ENCODE results near the gene VPS52. TPM values are rescaled to one million over a fixed set of nuclear protein-coding genes. Genes with fewer than 3 reads are reported as not detected.
"Not testable (repeated sequence)": the region's sequence is repeated elsewhere in the genome, so short reads cannot be mapped to it uniquely, and the experiment has no call there.

Gene VPS52
- total and polyA plus RNA-seq, 2 donors (not counting 1 experiment from before 2014, with no cell fraction given) = 100 to 144 TPM

DNA sequence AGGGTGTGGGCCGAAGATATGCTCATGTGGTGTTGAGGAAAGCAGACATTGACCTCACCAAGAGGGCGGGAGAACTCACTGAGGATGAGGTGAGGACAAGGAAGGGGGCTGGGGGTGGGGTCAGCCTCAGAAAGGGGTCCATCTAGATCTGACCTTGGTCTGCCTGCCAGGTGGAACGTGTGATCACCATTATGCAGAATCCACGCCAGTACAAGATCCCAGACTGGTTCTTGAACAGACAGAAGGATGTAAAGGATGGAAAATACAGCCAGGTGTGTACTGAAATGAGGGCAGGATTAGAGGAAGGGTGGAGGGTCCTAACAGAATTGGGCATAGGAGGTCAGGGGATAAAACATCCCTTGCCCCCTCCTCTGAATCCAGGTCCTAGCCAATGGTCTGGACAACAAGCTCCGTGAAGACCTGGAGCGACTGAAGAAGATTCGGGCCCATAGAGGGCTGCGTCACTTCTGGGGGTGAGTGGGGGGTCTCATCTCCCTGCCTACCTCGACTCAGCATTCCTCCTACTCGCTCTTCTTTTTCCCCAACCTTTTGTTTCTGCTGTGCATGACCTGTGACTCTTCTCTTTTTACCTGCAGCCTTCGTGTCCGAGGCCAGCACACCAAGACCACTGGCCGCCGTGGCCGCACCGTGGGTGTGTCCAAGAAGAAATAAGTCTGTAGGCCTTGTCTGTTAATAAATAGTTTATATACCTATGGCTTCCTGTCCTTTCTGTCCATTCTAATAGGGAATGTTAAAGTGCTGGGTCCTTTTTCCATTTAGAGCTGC, 4.3 kb upstream of the VPS52 start:
- intact Hi-C loops (cut with micrococcal nuclease); H2AFZ ChIP-seq (ENCODE audit: insufficient read depth, low read depth, low read length, poor library complexity, severe bottlenecking); DNase-seq; H3K27me3 ChIP-seq (replicated peaks in 1 of 4; ENCODE audit: control extremely low read depth in 1 of 4, control insufficient read depth in 3 of 4, insufficient read depth in 4 of 4, low read length in 3 of 4); H3K9me3 Mint-ChIP-seq (ENCODE audit: insufficient read depth); ATAC-seq (ENCODE audit: low read depth); H3K9me3 ChIP-seq (ENCODE audit: control extremely low read depth in 1 of 3, control insufficient read depth in 2 of 3, insufficient read depth in 1 of 3, low read length in 2 of 3); H3K27me3 Mint-ChIP-seq: not testable (repeated sequence)
- ChIA-PET CTCF (interaction anchor here (0.6 to 3.9 kb wide), 10 partner anchors 11 to 811 kb away, joined by 3 to 41 read pairs (median 10); partner anchors contain the start of genes PFDN6, RGL2, TAPBP and WDR46), POLR2A (interaction anchor here (0.6 to 5.1 kb wide), 5 partner anchors 13 to 115 kb away, joined by 4 to 39 read pairs (median 8); partner anchors contain the start of genes KIFC1, PFDN6 and WDR46)
- Histone ChIP-seq H3K27ac (ENCODE audit: low read length in 2 of 2) (peak overlapping the region; percentile 80 to 87), H4K20me1 (ENCODE audit: control insufficient read depth, insufficient read depth, low read length, poor library complexity, severe bottlenecking) (peaks cover 47% of the 10 kb centered on the region), H3K79me2 (ENCODE audit: control insufficient read depth, insufficient read depth, low read length) (peaks cover 39% of the 10 kb centered on the region), H3K36me3 (replicated peaks in 1 of 2; ENCODE audit: control extremely low read depth in 1 of 2, control insufficient read depth in 1 of 2, extremely low read depth in 1 of 2, insufficient read depth in 2 of 2, low read length in 1 of 2) (peaks cover 5 to 53% of the 10 kb centered on the region in 2 experiments), H3K4me3 (ENCODE audit: control extremely low read depth in 1 of 5, extremely low read depth in 1 of 5, insufficient read depth in 1 of 5, low read depth in 2 of 5, low read length in 4 of 5) (peak overlapping the region in 4 of 5 experiments; percentile 78 to 86 (median 78)), H3K4me2 (replicated peaks; ENCODE audit: low read depth, low read length, poor library complexity, severe bottlenecking) (peak overlapping the region; percentile 95), H3K4me1 (ENCODE audit: control insufficient read depth in 2 of 2, insufficient read depth in 2 of 2, low read length in 2 of 2) (peaks cover 57 to 73% of the 10 kb centered on the region in 2 donors), H3K9ac (ENCODE audit: low read length) (peak overlapping the region; percentile 91)
- peak overlapping the region; percentile 91 for H3K27ac Mint-ChIP-seq
- H3K4me1 Mint-ChIP-seq = peaks cover 75% of the 10 kb centered on the region
- peak overlapping the region; percentile 92 for H3K4me3 Mint-ChIP-seq
- WGBS (ENCODE audit: insufficient coverage) = 80% methylated on average over 7 of the region's 16 CpGs

DNA sequence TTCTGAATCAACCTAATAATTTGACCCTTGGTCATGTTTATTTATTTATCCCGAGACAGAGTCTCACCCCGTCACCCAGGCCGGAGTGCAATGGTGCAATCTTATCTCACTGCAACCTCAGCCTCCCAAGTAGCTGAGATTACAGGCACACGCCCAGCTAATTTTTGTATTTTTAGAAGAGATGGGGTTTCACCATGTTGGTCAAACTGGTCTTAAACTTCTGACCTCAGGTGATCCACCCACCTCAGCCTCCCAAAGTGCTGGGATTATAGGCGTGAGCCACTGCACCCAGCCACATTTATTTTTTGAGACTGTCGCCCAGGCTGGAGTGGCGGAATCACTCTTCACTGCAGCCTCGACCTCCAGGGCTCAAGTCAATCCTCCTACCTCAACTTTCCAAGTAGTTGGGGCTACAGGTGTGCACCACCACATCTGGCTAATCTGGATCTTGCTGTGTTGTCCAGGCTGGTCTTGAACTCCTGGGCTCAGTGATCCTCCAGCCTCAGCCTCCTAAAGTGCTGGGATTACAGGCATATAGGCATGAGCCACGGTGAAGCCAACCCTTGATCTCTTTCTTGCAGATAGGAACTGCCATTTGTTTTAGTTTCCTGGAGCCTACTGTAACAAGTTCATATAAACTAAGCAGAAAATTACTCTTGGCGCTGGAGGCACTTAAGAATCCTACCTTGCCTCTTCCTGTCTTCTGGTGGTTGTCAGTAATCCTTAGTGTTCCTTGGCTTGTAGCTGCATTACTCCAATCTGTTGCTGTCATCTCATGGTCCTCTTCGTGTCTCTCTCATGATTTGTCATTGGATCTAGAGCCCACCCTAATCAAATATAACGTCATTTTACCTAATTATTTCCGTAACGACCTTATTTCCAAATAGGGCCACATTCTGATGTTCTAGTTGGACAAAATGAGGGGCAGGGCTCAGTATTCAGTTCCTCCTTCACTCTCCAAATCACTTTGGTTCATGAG, 2.5 kb upstream of the VPS52 start:
- peak overlapping the region; percentile 94 for H3K4me3 Mint-ChIP-seq
- POLR2A ChIA-PET = interaction anchor here (0.7 to 5.1 kb wide), 2 partner anchors 15 to 1078 kb away, joined by 5 to 39 read pairs; partner anchors contain the start of genes PFDN6 and WDR46
- H3K27ac Mint-ChIP-seq = peak overlapping the region; percentile 91
- Histone ChIP-seq H3K9me3 (ENCODE audit: control extremely low read depth in 1 of 3, control insufficient read depth in 2 of 3, insufficient read depth in 1 of 3, low read length in 2 of 3) (no peaks in the 10 kb centered on the region), H3K4me1 (ENCODE audit: control insufficient read depth in 2 of 2, insufficient read depth in 2 of 2, low read length in 2 of 2) (peaks cover 59 to 75% of the 10 kb centered on the region in 2 donors), H3K27me3 (replicated peaks in 1 of 4; ENCODE audit: control extremely low read depth in 1 of 4, control insufficient read depth in 3 of 4, insufficient read depth in 4 of 4, low read length in 3 of 4) (no peaks in the 10 kb centered on the region), H4K20me1 (ENCODE audit: control insufficient read depth, insufficient read depth, low read length, poor library complexity, severe bottlenecking) (peaks cover 31% of the 10 kb centered on the region), H3K4me3 (ENCODE audit: control extremely low read depth in 1 of 5, extremely low read depth in 1 of 5, insufficient read depth in 1 of 5, low read depth in 2 of 5, low read length in 4 of 5) (no peak overlapping the region), H3K4me2 (replicated peaks; ENCODE audit: low read depth, low read length, poor library complexity, severe bottlenecking) (peak overlapping the region; percentile 90), H3K79me2 (ENCODE audit: control insufficient read depth, insufficient read depth, low read length) (peaks cover 55% of the 10 kb centered on the region), H3K36me3 (replicated peaks in 1 of 2; ENCODE audit: control extremely low read depth in 1 of 2, control insufficient read depth in 1 of 2, extremely low read depth in 1 of 2, insufficient read depth in 2 of 2, low read length in 1 of 2) (peaks cover 7 to 42% of the 10 kb centered on the region in 2 experiments), H2AFZ (ENCODE audit: insufficient read depth, low read depth, low read length, poor library complexity, severe bottlenecking) (no peak overlapping the region), H3K27ac (ENCODE audit: low read length in 2 of 2) (peak overlapping the region in 1 of 2 donors; percentile 87), H3K9ac (ENCODE audit: low read length) (no peak overlapping the region)
- TF ChIP-seq, protein P1, sequence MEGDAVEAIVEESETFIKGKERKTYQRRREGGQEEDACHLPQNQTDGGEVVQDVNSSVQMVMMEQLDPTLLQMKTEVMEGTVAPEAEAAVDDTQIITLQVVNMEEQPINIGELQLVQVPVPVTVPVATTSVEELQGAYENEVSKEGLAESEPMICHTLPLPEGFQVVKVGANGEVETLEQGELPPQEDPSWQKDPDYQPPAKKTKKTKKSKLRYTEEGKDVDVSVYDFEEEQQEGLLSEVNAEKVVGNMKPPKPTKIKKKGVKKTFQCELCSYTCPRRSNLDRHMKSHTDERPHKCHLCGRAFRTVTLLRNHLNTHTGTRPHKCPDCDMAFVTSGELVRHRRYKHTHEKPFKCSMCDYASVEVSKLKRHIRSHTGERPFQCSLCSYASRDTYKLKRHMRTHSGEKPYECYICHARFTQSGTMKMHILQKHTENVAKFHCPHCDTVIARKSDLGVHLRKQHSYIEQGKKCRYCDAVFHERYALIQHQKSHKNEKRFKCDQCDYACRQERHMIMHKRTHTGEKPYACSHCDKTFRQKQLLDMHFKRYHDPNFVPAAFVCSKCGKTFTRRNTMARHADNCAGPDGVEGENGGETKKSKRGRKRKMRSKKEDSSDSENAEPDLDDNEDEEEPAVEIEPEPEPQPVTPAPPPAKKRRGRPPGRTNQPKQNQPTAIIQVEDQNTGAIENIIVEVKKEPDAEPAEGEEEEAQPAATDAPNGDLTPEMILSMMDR (IDR thresholded peaks at IDR 0.05) = no peak
- TF ChIP-seq EZH2 (IDR thresholded peaks at IDR 0.05; ENCODE audit: borderline replicate concordance, insufficient read depth, low read depth, low read length, poor library complexity, severe bottlenecking) = no peak
- no peaks in the 10 kb centered on the region for H3K9me3 Mint-ChIP-seq (ENCODE audit: insufficient read depth)
- 64% methylated on average over 7 of the region's 14 CpGs for WGBS (ENCODE audit: insufficient coverage)
- H3K27me3 Mint-ChIP-seq = no peaks in the 10 kb centered on the region
- CTCF ChIA-PET = interaction anchor here (1.2 kb wide), 1 partner anchor 15 kb away, joined by 3 read pairs; the partner anchor contains the start of genes PFDN6 and WDR46
- ATAC-seq (ENCODE audit: low read depth) = no peak
- peaks cover 81% of the 10 kb centered on the region for H3K4me1 Mint-ChIP-seq
- intact Hi-C loops (cut with micrococcal nuclease) = loop anchor here (5.0 kb wide), 1 partner anchor 308 kb away; the partner anchor contains the start of gene BAK1
- DNase-seq = no peak

Data from B cell (primary cell).